ENCODE measurements around the gene PEX5L.

The PEX5L gene

DNA sequence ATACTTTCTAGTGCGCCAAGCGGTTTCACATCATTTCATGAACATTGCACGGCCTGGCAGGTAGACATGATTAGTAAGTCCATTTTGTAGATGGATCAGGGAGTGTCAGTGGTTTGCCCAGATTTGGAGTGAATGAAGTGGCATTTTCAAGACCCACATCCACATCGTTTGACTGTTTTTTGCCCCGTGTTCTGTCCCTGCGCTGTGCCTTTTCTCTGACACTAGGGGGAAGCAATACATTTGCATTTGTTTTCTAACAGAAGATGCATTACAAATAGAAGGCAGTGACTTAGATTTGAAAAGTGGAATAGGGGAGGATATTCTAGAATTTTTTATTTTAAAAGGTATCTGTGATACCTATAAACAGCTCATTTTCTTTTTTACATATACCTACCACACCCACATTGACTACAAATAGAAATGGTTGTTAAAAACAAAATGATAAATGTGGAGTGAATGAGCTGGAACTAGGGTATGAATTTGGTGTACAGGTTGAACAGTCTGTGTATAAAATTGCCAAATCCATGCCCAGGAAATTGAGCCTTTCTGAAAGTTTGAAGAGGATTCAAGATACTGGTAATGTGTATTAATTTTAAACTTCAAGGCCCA, 285.9 kb downstream of the PEX5L start:
- no peak for TF ChIP-seq FOXP2 (optimal IDR thresholded peaks at IDR 0.05; ENCODE audit: borderline replicate concordance, extremely low read depth, extremely low read length, insufficient read depth)
- TF ChIP-seq TAF1 (IDR thresholded peaks at IDR 0.05; ENCODE audit: borderline replicate concordance, insufficient read depth, low read length) = no peak
- TF ChIP-seq, protein P1, sequence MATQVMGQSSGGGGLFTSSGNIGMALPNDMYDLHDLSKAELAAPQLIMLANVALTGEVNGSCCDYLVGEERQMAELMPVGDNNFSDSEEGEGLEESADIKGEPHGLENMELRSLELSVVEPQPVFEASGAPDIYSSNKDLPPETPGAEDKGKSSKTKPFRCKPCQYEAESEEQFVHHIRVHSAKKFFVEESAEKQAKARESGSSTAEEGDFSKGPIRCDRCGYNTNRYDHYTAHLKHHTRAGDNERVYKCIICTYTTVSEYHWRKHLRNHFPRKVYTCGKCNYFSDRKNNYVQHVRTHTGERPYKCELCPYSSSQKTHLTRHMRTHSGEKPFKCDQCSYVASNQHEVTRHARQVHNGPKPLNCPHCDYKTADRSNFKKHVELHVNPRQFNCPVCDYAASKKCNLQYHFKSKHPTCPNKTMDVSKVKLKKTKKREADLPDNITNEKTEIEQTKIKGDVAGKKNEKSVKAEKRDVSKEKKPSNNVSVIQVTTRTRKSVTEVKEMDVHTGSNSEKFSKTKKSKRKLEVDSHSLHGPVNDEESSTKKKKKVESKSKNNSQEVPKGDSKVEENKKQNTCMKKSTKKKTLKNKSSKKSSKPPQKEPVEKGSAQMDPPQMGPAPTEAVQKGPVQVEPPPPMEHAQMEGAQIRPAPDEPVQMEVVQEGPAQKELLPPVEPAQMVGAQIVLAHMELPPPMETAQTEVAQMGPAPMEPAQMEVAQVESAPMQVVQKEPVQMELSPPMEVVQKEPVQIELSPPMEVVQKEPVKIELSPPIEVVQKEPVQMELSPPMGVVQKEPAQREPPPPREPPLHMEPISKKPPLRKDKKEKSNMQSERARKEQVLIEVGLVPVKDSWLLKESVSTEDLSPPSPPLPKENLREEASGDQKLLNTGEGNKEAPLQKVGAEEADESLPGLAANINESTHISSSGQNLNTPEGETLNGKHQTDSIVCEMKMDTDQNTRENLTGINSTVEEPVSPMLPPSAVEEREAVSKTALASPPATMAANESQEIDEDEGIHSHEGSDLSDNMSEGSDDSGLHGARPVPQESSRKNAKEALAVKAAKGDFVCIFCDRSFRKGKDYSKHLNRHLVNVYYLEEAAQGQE (IDR thresholded peaks at IDR 0.05; ENCODE audit: insufficient read depth in 1 of 2, low read depth in 2 of 2, low read length in 2 of 2) = no peak
- no peak for TF ChIP-seq SIN3A (IDR thresholded peaks at IDR 0.05; ENCODE audit: borderline replicate concordance, insufficient read depth, low read length)
- TF ChIP-seq POLR2AphosphoS5 (IDR thresholded peaks at IDR 0.05; ENCODE audit: low read depth, low read length) = no peak

DNA sequence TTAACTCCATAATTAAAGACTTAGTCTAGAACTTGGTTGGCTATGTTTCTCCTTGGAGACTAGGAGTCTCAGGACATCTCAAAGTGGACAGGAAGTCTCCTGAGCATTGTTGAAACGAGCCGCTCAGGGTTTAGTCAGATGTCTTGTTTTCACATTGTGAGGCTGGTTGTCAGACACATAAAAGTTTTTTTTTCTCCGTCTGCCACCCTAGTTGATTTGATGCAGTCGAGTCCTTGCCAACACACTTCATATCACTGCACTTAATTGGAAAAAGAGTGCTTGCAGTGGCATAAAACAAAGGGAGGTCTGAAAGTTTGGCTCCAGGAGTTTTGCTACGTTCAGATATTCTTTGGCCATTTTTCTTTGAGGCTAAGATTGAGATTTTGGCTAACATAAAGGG, 291.0 kb downstream of the PEX5L start:
- no peak for TF ChIP-seq FOXP2 (optimal IDR thresholded peaks at IDR 0.05; ENCODE audit: borderline replicate concordance, extremely low read depth, extremely low read length, insufficient read depth)
- TF ChIP-seq TAF1 (IDR thresholded peaks at IDR 0.05; ENCODE audit: borderline replicate concordance, insufficient read depth, low read length) = no peak
- TF ChIP-seq, protein P1 (IDR thresholded peaks at IDR 0.05; ENCODE audit: insufficient read depth in 1 of 2, low read depth in 2 of 2, low read length in 2 of 2) = no peak
- TF ChIP-seq SIN3A (IDR thresholded peaks at IDR 0.05; ENCODE audit: borderline replicate concordance, insufficient read depth, low read length) = no peak
- TF ChIP-seq POLR2AphosphoS5 (IDR thresholded peaks at IDR 0.05; ENCODE audit: low read depth, low read length) = no peak

DNA sequence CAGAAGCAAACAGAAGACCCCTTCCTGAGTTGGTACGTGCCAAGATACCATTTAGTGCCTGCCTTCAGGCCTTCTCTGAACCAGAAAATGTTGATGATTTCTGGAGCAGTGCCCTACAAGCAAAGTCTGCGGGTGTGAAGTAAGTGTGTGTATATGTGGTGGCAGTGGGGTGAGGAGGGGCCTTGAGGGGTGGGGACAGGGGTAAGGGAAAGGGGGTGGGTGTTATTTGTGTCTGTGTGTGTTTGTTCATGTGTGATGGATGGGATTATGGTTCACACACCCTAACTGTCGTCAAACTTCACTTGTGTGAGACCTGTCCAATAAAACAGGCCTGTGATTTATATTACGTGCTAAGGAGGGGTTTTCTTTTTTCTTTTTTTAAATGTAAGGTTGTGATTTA, 291.7 kb downstream of the PEX5L start:
- TF ChIP-seq FOXP2 (optimal IDR thresholded peaks at IDR 0.05; ENCODE audit: borderline replicate concordance, extremely low read depth, extremely low read length, insufficient read depth) (no peak), SIN3A (IDR thresholded peaks at IDR 0.05; ENCODE audit: borderline replicate concordance, insufficient read depth, low read length) (no peak), POLR2AphosphoS5 (IDR thresholded peaks at IDR 0.05; ENCODE audit: low read depth, low read length) (no peak), TAF1 (IDR thresholded peaks at IDR 0.05; ENCODE audit: borderline replicate concordance, insufficient read depth, low read length) (no peak)
- TF ChIP-seq, protein P1 (IDR thresholded peaks at IDR 0.05; ENCODE audit: insufficient read depth in 1 of 2, low read depth in 2 of 2, low read length in 2 of 2) = no peak

Measured in PFSK-1 (cell line).